AG04450 (cell line): ENCODE measurements around the gene PMEL. TPM values are rescaled to one million over a fixed set of nuclear protein-coding genes. Genes with fewer than 3 reads are reported as not detected.
"Not testable (repeated sequence)": the region's sequence is repeated elsewhere in the genome, so short reads cannot be mapped to it uniquely, and the experiment has no call there.

Source experiments
- CTCF ChIA-PET: fragments of 300-600, 350-600 bp; formaldehyde crosslinking; extraction: SDS; loops from one replicate; lab custom pipeline; 2022; ENCODE audit warnings: antibody characterized with exemption, inconsistent platforms; lab: Charles Lee
- POLR2A ChIA-PET: fragments of 350-600 bp; formaldehyde crosslinking; extraction: SDS; loops from one replicate; lab custom pipeline; 2021; ENCODE audit warnings: antibody characterized with exemption, inconsistent platforms; lab: Yijun Ruan, JAX
- DNase-seq: peaks from one replicate; pipeline ENCODE4 v3.0.0-alpha.2; 2011; ENCODE audit warnings: low read depth, low spot score
- H3K27ac ChIP-seq: one replicate; pipeline ENCODE4 v1.5.1; 2012; ENCODE audit warnings: low read depth, low read length, control low read depth
- H3K27me3 ChIP-seq: one replicate; pipeline ENCODE4 v1.6.0; 2012; ENCODE audit warnings: low read length; ENCODE audit not compliant: control insufficient read depth, insufficient read depth
- H3K4me3 ChIP-seq: 2 replicates; pipeline ENCODE4 v1.5.1; 2011; ENCODE audit warnings: mild to moderate bottlenecking, low read depth, low read length, control low read depth
- H3K9me3 ChIP-seq: 2 replicates; pipeline ENCODE4 v1.5.1; 2012; ENCODE audit warnings: low read length; ENCODE audit not compliant: control insufficient read depth, insufficient read depth
- polyA plus RNA-seq: library from polyadenylated mRNA; depleted of rRNA; stranded (reverse); fragments of >200 nt; gene quantifications from 2 replicates; pipeline ENCODE4 v1.2.3, GENCODE V29; 2011
- TF ChIP-seq, protein P1 (sequence below): IDR thresholded peaks from 2 replicates; pipeline ENCODE4 v1.5.1; 2011; ENCODE audit warnings: low read depth, low read length, control low read depth, inconsistent platforms

PMEL gene
- polyA plus RNA-seq, 1 experiment: 1.6 TPM

DNA sequence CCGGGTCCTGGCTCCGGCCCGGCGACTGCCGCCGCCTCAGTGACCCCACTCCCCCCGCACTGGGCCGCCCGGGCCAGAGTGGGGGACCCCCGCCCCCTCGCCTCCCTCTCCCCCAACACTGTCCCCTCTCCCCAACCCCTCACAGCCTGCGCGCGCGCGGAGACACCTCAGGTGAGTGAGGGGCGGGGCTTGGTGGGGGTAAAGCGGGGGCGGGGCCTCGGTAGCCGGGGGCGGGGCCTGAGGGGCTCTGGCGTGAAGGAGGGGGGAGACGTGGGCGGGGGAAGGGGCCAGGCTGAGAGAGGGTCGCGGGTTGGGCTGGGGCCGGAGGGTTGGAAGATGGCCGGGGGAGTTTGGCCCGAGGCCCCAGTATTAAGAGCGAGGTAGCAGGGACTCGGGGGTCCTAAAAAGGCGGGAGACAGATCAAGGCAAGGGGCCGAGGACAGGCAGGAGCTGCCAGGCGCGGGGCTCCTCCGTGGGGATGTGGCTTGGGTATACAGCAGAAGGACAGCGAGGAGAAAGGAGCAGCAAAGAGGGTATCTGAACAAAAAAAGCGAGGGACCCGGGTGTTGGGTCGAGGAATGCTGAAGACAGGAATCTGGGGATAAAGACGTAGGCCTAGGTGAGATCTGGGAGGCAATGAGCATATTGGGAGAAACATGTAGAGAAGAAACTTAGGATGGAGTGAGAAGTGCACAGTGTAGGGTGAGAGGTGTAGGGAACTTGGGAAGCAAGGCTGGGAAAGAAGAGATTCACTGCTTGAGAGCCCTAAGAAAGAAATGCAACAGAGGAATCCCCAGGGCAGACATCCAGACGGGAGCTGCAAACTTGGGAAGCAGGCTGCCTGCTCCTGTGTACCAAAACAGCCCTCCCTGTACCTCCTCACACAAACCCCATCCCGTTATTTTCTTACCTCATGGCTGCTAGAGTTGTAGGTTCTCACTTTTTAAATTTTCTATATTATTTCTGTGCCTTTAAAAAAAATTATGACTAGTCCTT lies 42.0 kb upstream of the PMEL start:
- H3K9me3 ChIP-seq: no peaks in the 10 kb centered on the region
- TF ChIP-seq, protein P1, sequence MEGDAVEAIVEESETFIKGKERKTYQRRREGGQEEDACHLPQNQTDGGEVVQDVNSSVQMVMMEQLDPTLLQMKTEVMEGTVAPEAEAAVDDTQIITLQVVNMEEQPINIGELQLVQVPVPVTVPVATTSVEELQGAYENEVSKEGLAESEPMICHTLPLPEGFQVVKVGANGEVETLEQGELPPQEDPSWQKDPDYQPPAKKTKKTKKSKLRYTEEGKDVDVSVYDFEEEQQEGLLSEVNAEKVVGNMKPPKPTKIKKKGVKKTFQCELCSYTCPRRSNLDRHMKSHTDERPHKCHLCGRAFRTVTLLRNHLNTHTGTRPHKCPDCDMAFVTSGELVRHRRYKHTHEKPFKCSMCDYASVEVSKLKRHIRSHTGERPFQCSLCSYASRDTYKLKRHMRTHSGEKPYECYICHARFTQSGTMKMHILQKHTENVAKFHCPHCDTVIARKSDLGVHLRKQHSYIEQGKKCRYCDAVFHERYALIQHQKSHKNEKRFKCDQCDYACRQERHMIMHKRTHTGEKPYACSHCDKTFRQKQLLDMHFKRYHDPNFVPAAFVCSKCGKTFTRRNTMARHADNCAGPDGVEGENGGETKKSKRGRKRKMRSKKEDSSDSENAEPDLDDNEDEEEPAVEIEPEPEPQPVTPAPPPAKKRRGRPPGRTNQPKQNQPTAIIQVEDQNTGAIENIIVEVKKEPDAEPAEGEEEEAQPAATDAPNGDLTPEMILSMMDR: no peak
- no peaks in the 10 kb centered on the region for H3K27me3 ChIP-seq
- no peak overlapping the region for H3K27ac ChIP-seq
- DNase-seq: no peak
- CTCF ChIA-PET: interaction anchor here (1.0 to 5.5 kb wide), 4 partner anchors 12 to 33 kb away, joined by 3 to 49 read pairs (median 5); partner anchors contain the start of gene SUOX
- peak overlapping the region; percentile 68 for H3K4me3 ChIP-seq
- POLR2A ChIA-PET: interaction anchor here (0.6 to 2.0 kb wide), 5 partner anchors 11 to 304 kb away, joined by 3 to 20 read pairs (median 8); partner anchors contain the start of genes IKZF4, RAB5B and SUOX

DNA sequence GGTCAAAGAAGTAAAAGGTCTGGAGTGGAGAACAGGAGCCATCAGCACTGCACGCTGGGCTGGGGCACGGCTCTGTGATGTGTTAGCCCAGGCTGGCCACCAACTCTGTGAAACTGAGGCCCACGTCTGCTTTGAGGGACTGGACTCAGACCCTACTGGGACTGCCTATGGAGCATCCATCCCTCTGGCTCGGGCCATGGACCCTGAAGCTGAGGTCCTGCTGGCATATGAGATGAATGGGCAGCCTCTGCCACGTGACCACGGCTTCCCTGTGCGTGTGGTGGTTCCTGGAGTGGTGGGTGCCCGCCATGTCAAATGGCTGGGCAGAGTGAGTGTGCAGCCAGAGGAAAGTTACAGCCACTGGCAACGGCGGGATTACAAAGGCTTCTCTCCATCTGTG lies 38.4 kb upstream of the PMEL start:
- POLR2A ChIA-PET: no interaction called here
- no peaks in the 10 kb centered on the region for H3K27me3 ChIP-seq
- TF ChIP-seq, protein P1: no peak
- no peak for DNase-seq
- no peak overlapping the region for H3K27ac ChIP-seq
- no peak overlapping the region for H3K4me3 ChIP-seq
- no peaks in the 10 kb centered on the region for H3K9me3 ChIP-seq
- CTCF ChIA-PET: no interaction called here

DNA sequence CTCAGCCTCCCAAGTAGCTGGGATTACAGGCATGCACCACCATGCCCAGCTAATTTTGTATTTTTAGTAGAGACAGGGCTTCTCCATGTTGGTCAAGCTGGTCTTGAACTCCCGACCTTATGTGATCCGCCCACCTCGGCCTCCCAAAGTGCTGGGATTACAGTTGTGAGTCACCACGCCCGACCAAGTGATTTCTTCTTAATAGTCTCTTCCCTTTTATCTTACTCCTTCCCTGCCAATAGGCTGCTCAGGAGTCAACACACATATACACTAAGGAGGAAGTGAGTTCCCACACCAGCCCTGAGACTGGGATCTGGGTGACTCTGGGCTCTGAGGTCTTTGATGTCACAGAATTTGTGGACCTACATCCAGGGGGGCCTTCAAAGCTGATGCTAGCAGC lies 37.5 kb upstream of the PMEL start:
- H3K27ac ChIP-seq, CTCF ChIA-PET, POLR2A ChIA-PET, DNase-seq, H3K27me3 ChIP-seq, H3K9me3 ChIP-seq, H3K4me3 ChIP-seq: not testable (repeated sequence)

DNA sequence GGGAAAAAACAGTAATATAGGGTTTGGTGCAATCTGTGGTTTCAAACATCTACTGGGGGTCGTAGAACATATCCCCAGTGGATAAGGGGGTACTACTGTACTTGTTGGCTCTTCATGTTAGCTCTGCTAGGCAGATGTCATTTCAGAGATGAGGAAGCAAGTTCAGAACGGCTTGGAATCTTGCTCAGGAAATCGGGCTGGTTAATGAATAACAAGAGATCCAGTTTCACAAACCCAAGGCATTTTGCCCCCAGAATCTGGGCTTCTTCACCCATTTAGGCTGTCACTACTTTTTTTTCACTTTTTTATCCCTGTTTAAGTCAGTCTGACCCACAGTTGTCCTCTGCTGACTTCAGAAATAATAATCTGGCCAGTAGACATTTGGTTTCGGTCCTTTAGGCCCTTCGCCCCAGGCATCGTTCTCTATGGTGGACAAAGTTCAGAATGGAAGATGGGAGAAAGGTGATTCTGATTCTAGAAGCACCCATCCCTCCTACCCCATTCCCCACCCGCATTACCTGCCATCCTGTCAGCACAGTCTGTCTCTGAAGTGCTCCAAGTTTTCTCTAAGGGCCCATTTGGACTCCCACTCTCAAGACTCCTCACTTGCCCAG lies 35.8 kb upstream of the PMEL start:
- no peaks in the 10 kb centered on the region for H3K9me3 ChIP-seq
- TF ChIP-seq, protein P1: no peak
- no peaks in the 10 kb centered on the region for H3K27me3 ChIP-seq
- ChIA-PET CTCF (interaction anchor here (0.6 kb wide), 1 partner anchor 62 kb away, joined by 3 read pairs; no protein-coding TSS in a partner anchor), POLR2A (no interaction called here)
- no peak overlapping the region for H3K4me3 ChIP-seq
- H3K27ac ChIP-seq: no peak overlapping the region
- DNase-seq: no peak

DNA sequence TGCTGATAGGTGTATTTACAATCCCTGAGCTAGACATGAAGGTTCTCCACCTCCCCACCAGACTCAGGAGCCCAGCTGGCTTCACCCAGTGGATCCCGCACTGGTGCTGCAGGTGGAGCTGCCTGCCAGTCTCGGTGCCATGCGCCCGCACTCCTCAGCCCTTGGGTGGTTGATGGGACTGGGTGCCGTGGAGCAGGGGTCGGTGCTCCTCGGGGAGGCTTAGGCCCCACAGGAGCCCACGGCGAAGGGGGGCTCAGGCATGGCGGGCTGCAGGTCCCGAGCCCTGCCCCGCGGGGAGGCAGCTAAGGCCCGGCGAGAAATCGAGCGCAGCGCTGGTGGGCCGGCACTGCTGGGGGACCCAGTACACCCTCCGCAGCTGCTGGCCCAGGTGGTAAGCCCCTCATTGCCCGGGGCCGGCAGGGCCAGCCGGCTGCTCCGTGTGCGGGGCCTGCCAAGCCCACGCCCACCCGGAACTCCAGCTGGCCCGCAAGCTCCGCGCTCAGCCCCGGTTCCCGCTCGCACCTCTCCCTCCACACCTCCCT lies 34.2 kb upstream of the PMEL start:
- H3K9me3 ChIP-seq, POLR2A ChIA-PET, H3K4me3 ChIP-seq, H3K27me3 ChIP-seq, CTCF ChIA-PET, H3K27ac ChIP-seq, DNase-seq: not testable (repeated sequence)

DNA sequence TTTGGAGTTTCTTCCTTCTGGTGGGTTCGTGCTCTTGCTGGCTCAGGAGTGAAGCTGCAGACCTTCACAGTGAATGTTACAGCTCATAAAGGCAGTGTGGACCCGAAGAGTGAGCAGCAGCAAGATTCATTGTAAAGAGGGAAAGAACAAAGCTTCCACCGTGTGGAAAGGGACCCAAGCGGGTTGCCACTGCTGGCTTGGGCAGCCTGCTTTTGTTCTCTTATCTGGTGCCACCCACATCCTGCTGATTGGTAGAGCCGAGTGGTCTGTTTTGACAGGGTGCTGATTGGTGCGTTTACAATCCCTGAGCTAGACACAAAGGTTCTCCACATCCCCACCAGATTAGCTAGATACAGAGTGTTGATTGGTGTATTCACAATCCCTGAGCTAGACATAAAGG lies 33.7 kb upstream of the PMEL start:
- H3K27me3 ChIP-seq, H3K9me3 ChIP-seq, CTCF ChIA-PET, H3K4me3 ChIP-seq, POLR2A ChIA-PET, H3K27ac ChIP-seq, DNase-seq: not testable (repeated sequence)
